H1 (cell line): Measurements from ENCODE around the gene TLR5. TPM values are rescaled to one million over a fixed set of nuclear protein-coding genes. Genes with fewer than 3 reads are reported as not detected.

ENCODE experiments used
- CREB1 ChIP-seq: IDR thresholded peaks from 2 replicates; pipeline ENCODE4 v1.6.1; 2012; ENCODE audit warnings: inconsistent platforms
- KDM4A ChIP-seq: IDR thresholded peaks from one replicate; pipeline ENCODE4 v1.7.1; 2012; ENCODE audit warnings: low read depth, mild to moderate bottlenecking, moderate library complexity, low read length, inconsistent platforms; ENCODE audit not compliant: severe bottlenecking
- POLR2AphosphoS5 ChIP-seq: IDR thresholded peaks from 2 replicates; pipeline ENCODE4 v1.6.1; 2011; ENCODE audit warnings: low read depth, low read length
- RAD21 ChIP-seq, 2 experiments: IDR thresholded peaks in 1 of 2; conservative IDR thresholded peaks in 1 of 2; 2 replicates each; pipeline ENCODE4 v1.6.1; 2011; ENCODE audit warnings: low read depth in 2 of 2, low read length in 2 of 2, improper control_type of control experiment in 1 of 2, inconsistent platforms in 1 of 2, mild to moderate bottlenecking in 1 of 2, moderate library complexity in 1 of 2
- TAF1 ChIP-seq: IDR thresholded peaks from 2 replicates; pipeline ENCODE4 v1.6.1; 2011; ENCODE audit warnings: mild to moderate bottlenecking, low read depth, low read length
- YY1 ChIP-seq: IDR thresholded peaks from 2 replicates; pipeline ENCODE4 v1.6.1; 2011; ENCODE audit warnings: low read depth, mild to moderate bottlenecking, low read length
- polyA plus RNA-seq, 7 experiments: library from polyadenylated mRNA; depleted of rRNA in 3 of 7; stranded (reverse) in 5 of 7; unstranded in 2 of 7; fragments of >200 nt in 5 of 7; fragments of 200-250 nt in 2 of 7; gene quantifications; 1 replicate in 5 of 7; 2 replicates in 1 of 7; 4 replicates in 1 of 7; pipeline versions ENCODE4 v1.2.1 to v1.2.3, GENCODE V29; 2011 to 2013; ENCODE audit warnings: missing spikeins in 2 of 7, mixed read lengths in 2 of 7
- total RNA-seq: library from RNA; stranded (reverse); fragmentation: NEBNext Ultra II Directional; extraction: Animal tissue kit (Norgen Biotek cat#: 25700); gene quantifications from 2 replicates; pipeline ENCODE4 v1.2.1, GENCODE V29; 2021
- TF ChIP-seq, protein P1 (sequence below), 3 experiments: IDR thresholded peaks; 1 replicate in 2 of 3; 2 replicates in 1 of 3; pipeline versions ENCODE4 v1.5.1 to v1.6.1; 2011; ENCODE audit warnings: low read length in 3 of 3, mild to moderate bottlenecking in 3 of 3, inconsistent platforms in 2 of 3, low read depth in 1 of 3, moderate library complexity in 1 of 3; ENCODE audit not compliant: insufficient read depth in 1 of 3; ENCODE audit errors: control extremely low read depth in 1 of 3

The TLR5 gene
- total and polyA plus RNA-seq, 2 of the 8 experiments (the other 6 are each of a cell fraction or from before 2014, with no cell fraction given), result 0.35 to 0.74 TPM

DNA sequence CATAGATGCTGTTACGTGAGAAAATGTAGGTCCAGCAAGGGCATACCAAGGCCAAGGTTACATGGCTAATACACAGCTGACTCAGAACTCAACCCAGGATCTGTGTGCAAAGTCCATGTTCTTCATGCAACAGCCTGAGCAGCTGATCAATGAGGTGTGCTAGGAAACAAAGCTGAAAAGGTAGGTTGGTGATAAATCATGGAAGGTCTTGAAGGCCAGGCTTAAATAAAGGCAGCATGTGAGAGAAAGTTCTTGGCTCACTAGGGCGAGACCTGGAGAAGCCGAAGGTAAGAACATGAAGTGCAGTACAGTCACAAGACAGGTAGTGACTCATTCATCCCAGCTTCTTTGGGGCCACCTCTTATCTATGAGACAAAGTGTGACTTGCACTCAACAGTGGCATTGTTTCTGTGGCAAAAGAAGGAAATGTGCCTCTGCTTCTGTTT, 33.4 kb downstream of the TLR5 start (continued):
- TF ChIP-seq KDM4A, result no peak
- no peak for TF ChIP-seq TAF1
- no peak for TF ChIP-seq POLR2AphosphoS5
- no peak for TF ChIP-seq CREB1
- no peak for TF ChIP-seq RAD21 (IDR thresholded peaks at IDR 0.05 in 1 of 2, conservative IDR thresholded peaks at IDR 0.05 in 1 of 2; ENCODE audit: low read depth in 2 of 2, low read length in 2 of 2)
- TF ChIP-seq YY1, result no peak
- TF ChIP-seq, protein P1, sequence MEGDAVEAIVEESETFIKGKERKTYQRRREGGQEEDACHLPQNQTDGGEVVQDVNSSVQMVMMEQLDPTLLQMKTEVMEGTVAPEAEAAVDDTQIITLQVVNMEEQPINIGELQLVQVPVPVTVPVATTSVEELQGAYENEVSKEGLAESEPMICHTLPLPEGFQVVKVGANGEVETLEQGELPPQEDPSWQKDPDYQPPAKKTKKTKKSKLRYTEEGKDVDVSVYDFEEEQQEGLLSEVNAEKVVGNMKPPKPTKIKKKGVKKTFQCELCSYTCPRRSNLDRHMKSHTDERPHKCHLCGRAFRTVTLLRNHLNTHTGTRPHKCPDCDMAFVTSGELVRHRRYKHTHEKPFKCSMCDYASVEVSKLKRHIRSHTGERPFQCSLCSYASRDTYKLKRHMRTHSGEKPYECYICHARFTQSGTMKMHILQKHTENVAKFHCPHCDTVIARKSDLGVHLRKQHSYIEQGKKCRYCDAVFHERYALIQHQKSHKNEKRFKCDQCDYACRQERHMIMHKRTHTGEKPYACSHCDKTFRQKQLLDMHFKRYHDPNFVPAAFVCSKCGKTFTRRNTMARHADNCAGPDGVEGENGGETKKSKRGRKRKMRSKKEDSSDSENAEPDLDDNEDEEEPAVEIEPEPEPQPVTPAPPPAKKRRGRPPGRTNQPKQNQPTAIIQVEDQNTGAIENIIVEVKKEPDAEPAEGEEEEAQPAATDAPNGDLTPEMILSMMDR (IDR thresholded peaks at IDR 0.05; ENCODE audit: control extremely low read depth in 1 of 3, insufficient read depth in 1 of 3, low read depth in 1 of 3, low read length in 3 of 3), result no peak
